GM19099 (cell line): Measurements from ENCODE around the gene MPG.
A peak's percentile ranks its signal among the peaks of the same experiment; 100 is the strongest.

Experiments used
- POLR2A ChIP-seq: IDR thresholded peaks from 3 replicates; pipeline ENCODE4 v1.6.1; 2011; ENCODE audit warnings: low read depth; ENCODE audit not compliant: insufficient read length; ENCODE audit errors: extremely low read depth

MPG gene, protein sequence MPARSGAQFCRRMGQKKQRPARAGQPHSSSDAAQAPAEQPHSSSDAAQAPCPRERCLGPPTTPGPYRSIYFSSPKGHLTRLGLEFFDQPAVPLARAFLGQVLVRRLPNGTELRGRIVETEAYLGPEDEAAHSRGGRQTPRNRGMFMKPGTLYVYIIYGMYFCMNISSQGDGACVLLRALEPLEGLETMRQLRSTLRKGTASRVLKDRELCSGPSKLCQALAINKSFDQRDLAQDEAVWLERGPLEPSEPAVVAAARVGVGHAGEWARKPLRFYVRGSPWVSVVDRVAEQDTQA

DNA sequence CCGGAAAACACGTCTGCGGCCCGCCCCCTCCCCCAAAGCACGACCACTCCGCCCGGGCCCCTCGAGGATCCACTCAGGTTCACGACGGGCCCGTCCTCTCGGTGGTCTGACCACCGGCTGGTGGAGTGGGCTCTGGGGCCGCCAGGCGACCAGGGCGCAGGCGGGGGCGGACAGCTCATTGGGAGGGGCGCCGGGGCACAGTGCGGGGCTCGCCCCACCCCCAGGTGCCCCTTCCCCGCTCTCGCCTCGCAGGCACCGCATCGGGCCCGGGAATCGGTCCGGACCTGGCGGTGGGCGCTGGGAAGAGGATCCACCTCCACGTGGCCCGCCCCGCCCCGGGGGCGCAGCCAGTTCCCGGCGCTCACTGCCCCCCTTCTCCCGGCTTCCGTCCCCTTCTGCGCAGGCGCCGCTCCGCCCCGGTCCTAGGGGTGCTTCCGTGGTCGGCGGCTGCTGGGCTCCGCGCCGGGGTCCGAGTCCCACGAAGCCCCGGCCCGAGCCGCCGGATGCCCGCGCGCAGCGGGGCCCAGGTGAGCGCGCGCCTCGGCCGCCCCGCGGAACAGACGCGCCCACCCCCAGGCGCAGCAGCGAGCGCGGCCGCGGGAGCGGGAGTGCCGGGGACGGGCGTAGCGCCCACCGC is at the start of gene MPG:
Gene MPG, plus strand, starts transcription at position 419 of the 637 bp plus-strand sequence. Its CDS starts 85 bp downstream, at position 504.
- peak; percentile 86 for TF ChIP-seq POLR2A

DNA sequence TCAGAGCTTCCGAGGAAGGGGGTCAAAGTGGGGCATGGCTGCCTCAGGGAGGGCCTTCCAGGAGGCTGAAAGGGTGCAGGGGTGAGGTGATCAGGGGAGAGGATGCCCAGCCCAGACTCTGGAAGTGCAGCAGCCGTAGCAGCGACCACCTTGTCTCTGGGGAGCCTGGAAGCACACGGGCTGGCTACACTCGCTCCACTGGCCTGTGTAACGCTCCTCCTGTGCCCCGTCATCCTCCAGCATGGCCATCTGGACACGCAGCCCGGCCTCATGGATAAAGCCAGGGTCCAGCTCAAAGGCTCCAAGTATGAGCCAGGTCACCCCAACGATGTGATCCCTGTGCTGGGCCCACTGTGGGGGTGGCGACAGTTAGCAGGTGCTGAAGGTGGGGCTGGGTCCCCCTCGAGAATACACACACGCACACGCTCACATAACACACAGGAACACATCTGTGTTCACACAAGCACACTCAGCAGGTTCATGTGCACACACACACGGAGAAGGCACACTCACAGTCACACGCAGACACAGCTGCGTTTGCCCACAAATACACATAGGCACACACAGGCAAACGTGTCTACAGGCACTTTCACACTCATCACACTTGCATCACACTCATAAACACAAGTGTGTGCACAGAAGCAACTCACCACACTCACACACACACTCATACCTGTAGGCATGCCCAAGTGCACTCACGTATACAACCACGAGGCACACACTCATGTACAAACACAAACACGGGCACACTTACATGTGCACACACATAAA is 44.0 kb upstream of the MPG start:
- TF ChIP-seq POLR2A = no peak

DNA sequence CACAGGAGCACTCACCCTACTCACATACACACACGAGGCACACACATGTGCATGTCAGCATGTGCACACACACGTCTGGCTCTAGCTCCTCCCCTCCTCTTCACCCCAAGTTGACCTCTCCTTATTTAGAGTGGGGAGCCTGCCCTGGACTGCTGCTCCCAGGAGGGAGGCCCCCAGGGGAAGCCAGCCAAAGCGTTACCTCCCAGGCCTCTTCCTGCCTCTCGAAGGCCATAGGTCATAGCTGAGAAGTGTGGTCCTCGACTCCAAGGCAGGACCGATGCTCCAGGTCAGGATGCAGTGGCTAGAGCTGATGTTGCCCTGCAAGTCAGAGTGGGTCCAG is 43.4 kb upstream of the MPG start:
- peak; percentile 0 for TF ChIP-seq POLR2A

DNA sequence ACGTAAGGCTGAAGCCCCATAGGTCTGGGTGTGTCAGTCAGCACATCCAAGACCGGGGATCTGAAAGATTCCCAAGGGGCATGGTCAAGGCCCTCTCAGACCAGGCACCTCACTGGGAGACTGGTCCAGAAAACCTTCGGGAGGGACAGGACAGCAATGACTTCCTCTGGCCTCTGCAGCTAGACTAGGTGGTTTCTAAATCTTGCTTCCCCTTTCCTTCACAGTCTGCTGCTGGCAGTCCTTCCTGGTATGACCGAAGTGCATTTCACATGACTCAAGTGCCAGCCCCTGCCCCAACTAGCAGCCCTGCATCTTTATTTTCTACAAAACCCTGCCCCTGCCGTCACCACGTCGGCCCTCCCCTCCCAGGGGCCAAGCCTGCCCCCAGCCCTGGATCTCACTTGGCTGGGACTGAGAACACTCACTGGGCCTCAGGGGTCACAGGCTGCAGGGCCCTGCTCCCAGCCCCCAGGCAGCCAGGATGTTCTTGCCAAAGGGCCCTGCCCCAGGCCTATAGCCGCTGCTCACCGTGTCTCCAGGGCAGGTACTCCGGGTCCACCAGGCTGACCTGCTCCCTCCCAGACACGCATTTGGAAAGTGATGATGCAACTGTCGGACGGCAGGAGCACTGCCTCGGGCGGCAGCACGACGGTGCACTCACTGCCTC is 42.9 kb upstream of the MPG start:
- no peak for TF ChIP-seq POLR2A

DNA sequence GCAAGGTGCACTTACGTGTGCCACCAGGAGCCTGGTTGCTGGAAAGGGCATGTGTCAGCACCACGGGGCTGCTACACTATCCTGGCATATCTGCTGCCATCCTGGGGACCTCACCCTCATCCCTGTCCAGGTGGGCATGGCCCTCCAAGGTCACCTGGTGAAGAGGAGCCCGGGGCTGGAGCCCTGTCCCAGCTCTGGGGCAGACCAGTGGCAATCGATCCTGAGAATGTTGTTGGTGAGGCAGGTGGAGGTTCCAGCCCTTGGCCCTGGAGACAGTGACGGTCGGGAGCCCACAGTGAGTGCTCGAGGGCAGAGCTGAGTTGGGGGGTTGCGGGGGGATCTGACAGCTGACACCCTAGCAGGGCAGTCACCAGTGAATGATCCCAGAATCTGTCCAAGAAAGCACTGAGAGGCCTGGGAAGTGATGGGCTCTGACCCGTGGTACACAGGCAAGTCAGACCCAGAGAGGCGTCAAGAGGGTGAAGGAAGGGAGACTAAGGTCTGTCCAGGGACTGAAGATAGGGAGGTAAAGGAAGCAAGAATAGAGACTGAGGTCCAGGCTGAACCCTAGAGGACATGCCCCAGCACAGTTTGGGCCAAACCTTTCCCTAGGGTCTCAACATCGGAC is 42.2 kb upstream of the MPG start:
- TF ChIP-seq POLR2A = no peak

DNA sequence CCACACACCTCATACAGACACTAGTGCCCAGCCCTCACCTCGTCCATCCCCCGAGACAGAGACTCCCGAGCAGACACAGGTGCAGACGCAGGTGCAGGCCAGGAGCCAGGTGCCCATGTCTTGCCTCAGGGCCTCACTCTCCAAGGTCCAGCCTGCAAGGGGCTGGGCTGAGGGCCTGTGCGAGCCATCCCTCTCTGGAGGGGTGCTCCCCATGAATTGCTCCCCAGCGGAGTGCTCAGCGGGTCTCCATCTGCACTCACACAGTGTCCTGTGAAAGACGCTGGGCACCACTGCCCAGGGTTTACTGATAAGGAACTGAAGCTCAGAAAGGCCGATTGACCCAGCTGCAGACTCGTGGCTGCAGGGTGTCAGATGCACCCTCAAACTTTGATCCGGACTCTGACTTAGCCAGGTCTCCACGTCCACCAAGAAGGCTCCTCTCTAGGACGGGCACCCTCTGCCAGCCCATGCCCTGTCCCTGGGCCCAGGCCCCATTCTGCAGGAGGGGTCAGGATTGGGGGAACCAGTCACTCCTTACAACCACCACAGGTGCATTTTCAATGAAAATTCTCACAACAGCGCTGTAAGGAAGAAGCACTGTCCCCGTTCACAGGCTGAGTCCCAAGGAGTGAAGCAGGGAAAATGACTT is 41.6 kb upstream of the MPG start:
- TF ChIP-seq POLR2A = no peak

DNA sequence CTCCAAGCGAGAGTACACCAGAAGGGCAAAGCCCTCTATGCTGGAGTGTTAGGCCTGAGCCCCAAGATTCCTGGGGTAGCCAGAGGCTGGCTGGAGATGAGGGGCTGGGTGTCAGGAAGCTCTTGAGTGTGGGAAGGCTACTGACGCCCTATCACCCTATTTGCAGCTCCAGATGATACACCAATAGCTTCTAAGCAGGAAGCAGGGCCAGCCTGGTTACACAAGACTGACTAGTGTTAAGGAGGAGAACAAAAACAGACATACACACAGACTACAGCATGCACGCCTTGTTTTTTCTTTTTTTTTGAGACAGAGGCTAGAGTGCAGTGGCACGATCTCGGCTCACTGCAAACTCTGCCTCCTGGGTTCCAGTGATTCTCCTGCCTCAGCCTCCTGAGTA is 40.5 kb upstream of the MPG start:
- no peak for TF ChIP-seq POLR2A

DNA sequence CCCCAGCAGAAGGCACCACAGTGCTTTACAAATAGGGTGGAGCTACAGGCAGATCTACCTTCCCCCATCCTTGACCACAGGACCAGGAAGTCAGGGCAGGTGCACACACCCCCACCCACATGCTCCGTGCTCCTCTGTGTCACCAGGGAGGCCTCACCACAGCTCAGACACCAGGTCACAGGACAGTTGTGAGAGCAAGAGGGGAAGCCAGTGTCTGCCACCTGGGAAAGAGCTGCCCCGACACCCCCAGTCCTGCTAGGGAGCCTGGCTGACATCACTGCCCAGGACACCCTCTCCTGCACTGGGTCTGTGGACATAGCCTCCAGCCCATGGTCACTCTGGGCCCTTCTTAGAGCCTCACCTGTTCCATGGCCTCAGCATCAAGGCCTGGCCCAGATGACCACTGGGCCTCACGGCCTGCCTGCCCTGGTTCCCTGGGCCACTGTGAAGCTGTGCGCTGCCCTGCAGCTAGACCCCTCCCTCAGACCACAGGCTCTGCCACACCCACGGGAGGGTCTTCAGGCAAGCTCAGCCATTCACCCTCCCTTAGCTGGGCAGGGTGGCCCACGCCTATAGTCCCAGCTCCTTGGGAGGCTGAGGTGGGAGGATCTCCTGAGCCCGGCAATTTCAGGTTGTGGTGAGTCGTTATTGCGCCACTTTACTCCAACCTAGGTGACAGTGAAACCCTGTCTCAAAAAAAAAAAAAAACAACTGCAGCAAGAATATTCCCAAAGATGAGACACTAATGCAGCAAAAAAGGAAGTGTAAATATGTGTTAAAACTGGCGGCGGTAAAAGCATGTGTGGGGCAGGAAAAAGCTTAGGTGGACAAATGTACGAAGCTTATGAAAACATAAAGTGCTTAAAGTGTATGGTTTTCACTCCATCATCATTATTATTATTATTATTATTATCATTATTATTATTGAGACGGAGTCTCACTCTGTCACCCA is 38.8 kb upstream of the MPG start:
- no peak for TF ChIP-seq POLR2A

DNA sequence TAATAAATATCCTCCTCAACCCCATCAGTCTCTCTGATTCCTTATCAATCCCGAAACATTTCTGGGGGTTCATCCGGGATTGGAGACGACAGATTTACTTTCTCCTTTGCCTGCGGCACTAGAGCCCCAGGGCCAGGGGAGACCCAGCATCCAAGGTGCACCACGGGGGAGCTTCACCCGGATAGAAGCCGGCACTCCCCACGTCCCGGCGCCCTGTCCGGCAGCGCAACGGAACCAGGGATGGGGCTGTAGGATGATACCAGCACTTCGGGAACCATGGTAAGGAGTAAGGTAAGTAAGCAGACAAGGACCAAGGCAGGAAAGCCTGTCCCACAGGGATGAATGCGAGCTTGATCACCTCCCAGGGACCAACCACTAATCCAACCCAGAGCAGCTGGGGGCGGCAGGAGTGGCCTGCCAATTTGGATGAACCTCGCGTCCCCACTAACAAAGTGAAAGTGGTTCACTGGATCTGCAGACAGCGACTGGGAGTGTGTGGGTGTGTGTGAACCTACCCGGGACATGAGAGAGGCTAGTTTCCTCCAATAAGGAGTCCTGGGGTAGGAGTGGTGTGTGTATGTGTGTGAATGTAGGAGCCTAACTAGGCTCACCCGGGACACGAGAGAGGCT is 36.5 kb upstream of the MPG start:
- TF ChIP-seq POLR2A = no peak

DNA sequence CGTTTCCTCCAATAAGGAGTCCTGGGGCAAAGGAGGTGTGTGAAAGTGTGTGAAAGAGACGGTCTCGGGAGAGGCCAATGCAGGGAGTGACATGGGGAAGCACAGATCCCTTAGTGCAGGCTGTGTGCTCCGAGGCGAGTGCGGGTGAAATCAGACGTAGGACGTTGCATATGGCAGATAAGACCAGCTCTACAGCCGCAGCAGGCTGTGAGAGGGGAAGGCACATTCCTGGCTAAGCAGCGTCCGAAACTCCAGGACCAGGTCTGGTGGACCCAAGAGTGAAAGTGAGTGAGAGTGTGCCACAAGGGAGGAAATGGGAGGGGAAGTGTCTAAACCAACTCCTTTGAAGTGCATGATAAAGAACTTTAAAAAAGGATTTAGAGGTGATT is 36.0 kb upstream of the MPG start:
- no peak for TF ChIP-seq POLR2A

DNA sequence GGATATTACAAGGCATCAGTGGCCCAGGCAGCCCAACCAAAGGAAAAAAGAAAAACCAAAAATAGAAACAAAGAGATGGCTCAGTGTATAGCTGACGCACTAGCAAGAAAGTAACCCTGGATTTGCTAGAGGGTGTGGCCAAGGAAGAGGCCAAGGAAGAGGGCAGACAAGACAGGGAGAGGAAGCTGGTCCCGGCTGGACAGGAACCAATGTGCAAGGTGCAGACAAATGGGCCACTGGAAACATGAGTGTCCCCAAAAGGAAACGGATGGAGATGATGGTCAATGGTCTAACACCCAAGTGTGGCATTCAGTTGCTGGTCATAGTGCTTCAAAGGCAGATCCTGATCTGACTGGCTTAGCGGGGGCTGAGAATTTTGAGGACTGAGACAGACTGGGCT is 35.3 kb upstream of the MPG start:
- TF ChIP-seq POLR2A = no peak

DNA sequence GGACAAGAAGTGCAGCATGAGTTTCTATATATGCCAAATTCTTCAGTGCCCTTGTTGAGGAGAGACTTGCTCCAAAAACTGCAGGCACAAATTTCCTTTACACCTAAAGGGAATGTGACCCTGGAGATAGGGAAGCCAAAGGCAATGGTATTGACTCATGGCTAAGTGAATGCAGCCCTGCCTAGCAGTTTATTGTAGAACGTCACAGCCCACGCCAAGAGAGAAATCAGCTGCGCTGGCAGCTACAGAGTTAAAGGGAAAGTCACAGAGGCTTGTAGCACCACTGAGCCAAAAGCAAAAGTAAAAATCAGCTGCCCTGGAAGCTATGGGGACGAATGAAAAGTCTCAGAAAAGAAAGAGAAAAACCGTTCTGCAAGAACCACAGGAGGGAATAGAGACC is 34.7 kb upstream of the MPG start:
- TF ChIP-seq POLR2A = no peak

DNA sequence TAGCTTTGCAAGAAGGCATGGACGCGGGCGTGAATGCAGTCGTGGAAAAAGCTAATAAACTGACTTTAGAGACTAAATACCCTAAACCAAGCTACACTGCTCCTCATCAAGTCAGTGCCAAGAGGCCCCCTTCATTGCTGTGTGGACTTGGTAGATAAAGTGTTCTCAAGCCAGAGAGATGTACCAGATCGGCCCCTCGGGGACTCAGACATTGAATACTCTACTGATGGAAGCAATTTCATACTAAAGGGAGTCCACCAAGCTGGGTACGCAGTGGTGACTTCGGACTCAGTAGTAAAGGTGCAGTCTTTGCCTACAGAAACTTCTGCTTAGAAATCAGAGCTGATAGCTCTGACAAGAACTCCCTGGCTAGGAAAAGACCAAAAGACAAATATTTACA is 33.4 kb upstream of the MPG start:
- no peak for TF ChIP-seq POLR2A
